GM19324 (cell line): ENCODE measurements around the gene PTCD1.

ENCODE experiments used
- ATAC-seq: cut with Tn5 transposase; IDR thresholded peaks from one replicate; pipeline ENCODE4 v1.9.1; 2021; ENCODE audit warnings: mild to moderate bottlenecking, moderate library complexity; ENCODE audit not compliant: unreplicated experiment, low FRiP score

PTCD1 gene

DNA sequence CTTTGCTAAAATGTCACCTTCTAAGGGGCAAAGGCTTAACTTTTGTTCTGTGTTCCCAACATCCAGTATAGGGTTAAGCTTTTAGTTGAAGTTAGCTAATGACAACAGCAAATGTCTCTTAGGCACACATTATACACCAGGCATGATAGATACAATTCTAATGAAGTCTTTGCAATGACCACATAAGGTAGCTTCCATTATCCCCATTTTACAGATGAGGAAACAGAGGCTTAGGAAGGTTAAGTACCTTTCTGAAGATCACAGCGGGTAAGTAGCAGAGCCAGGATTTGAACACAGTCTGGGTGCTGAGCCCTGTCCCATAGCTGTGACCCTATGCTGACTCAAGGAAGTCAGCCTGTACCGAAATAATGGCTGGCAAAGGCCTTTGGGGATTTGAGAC, 28.0 kb downstream of the PTCD1 start:
- ATAC-seq, result no peak

DNA sequence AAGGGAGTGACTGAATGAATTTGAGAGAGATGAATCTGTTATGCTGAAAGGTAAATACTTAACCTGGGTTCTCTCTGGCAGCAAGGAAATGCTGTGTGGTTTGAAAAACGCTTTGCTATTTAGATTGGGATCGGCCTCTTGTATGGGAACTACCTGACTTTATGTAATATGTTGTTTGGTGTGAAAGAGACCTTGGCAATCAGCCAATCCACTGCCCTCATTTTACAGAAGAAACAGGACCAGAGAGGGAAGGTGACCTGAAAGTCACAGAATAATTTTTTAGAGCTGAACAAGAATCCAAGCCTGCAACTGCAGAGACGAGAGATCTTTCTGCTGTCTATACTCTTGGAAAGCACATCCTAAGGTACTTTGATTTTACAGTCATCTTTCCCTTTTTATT, 28.8 kb downstream of the PTCD1 start:
- no peak for ATAC-seq

DNA sequence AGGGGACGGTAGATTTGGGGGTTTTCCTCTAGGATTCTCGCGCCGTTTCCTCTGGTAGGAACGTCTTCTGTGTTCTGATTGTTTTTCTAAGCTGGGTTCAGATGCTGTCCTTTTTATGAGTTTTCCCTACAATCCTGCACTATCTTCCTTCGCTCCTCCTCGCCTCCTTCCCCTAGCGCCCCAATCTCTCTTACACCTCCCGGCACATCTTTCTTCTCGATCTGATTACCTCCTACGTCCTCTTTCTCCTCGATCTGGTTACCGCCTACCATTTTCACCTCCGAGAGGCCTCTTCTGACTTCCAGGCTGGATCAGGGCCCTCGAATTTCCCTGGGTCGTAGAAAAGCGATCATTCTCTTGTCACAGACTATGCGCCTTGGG, 29.4 kb downstream of the PTCD1 start:
- ATAC-seq, result no peak

DNA sequence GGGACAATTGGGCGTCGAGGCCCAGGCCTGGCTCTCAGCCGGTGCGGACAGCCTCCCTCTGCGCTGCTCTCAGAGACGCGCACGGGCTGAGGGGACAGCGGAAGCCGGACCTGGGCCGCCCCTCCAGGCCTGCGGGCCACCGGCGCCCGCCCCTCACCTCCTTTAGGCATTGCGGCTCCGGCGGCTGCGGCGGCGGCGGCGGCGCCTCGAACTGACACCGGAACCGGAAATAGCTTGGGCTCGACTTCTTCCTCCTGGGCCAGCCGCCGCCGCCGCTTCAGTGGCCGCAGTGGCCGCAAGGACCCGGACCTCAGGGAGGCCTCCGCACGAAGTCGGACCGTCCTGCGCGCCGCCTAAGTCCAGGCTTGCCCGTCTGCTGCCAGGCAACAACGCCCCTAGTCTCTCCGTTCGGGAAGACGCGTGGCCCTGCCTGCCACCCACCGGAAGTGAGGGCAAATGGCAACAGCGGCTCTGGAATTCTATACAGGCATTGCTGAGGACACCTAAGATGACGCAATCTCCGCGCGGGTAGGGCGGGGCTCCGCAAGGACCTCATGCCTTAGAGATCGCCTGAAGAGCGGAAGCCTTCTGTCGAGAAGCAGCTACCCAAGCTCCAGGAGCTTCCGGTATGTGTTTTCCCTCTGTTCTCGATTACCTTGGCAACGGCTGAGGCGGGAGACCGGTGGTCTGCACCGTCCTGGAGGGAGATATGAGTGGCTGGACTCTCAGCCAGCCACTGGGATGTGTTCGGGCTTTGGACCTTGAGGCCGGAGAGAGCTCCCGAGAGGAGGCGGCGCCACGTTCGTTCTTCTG, 30.0 kb downstream of the PTCD1 start, which contains the start of the genes BUD31 and PDAP1:
TSS of gene BUD31 (plus strand) at position 591 of the 813 bp plus-strand sequence. CDS start 2,124 bp downstream, outside the sequence.
TSS of gene PDAP1 (minus strand) at position 219 of the 813 bp plus-strand sequence. CDS start at position 170, 49 bp downstream.
- peak; percentile 79 for ATAC-seq

DNA sequence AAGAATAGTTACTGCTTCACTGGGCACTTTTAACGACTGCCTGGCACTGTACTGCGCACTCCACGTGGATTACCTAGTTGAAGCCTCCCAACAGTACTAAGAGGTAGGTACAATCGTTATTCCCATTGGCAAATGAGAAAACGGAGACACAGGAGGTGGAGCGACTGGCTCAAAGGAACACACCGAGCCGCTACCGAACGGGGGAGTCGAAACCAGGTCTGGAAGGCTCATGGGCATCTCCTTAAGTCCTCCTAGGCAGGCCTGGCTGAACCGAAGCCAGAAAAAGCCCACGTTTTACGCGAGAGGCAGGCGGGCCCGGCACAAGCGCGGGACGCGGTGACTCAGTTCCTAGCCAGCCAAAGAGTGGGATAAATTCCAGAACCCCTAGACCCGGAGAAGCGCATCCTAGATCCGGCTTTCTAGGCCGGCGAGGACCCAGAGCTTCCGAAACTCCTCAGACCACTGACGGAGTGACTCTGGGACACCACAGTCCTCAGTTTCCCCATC, 30.7 kb downstream of the PTCD1 start:
- ATAC-seq, result peak; percentile 4

DNA sequence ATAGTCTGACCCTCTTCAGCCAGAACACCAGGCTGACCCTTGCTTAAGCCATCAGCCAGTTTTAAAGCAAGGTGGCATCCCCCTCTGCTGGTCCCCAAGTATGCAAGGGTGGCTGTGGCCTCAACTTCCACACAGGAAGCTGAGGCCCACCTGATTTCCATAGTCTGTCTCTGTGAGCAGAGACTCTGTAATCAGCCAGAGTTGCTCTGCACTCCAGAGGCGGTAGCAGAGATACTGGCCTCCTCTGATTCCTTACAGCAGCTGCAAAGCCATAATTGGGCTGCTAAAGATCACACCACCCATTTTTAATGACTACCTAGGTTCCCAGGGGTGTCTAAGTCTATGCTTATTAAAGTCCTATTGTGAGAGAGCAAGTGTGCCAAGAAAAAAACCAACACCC, 32.0 kb downstream of the PTCD1 start:
- ATAC-seq, result no peak

DNA sequence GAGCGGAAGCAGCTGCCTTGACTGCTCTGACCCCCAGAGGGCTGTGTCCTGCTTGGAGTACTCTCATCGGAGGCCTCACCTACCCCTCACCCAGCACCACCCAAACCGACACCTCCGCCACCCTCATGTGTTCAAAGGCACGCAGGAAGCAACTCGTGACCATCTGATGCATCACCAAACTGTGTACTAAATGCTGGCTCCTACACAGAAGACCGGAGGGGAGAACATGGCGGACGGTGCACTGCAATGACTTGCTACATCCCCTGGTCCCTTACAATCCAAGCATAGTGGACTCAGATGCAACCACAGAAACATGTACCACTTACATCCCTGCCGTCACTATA, 33.6 kb downstream of the PTCD1 start:
- no peak for ATAC-seq

DNA sequence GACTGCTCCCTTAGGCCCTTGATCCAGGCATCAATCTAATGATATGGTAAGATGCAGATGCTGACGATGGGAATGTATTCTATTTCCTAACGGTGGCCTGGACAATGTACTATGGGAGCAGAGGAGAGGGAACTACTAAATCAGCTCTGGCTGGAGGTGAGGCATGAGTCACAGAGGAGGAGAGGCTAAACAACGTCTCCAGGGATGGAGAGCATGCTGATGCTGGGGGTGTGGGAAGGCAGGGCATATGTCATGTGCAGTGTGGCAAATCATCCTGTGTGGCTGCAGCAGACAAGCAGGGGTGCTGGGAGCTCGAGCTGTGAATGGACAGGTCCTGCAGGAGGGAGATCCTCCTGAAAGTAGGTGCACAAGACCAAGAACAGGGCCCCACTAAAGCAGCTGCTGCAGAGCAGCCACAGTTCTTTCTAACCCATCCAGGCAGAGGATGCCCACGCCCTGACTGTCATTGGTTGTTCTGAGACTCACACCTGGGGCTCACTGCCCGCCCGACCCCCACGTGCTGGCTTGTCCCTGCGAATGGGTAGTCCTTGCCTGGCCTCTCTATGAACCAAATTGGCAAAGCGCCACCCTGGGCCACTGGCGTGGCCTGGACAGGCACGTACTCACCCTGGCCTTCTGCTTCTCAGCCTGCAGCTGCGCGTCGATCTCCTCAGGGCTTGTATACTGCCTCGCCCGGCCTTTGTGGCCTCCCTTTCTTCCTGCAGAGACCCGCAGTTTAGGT, 34.2 kb downstream of the PTCD1 start:
- no peak for ATAC-seq

DNA sequence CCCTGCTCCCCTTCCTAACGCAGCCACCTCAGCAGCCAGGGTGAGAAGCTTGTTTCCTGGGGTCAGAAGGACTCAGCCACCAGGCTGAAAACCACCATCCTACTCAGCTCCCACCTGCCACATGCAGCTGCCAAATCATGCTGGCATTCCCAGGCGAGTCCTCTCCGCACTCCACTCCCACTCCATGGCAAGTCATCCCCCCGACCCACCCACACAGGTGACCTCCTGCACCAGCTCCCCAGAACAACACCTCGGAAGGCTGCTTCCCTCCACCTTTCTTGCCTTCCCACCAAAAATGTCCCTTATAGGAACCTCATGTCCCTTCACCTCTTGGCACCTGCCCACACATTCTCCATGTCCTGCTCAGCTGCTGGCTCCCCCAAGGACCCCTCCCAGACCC, 34.8 kb downstream of the PTCD1 start:
- ATAC-seq, result no peak

DNA sequence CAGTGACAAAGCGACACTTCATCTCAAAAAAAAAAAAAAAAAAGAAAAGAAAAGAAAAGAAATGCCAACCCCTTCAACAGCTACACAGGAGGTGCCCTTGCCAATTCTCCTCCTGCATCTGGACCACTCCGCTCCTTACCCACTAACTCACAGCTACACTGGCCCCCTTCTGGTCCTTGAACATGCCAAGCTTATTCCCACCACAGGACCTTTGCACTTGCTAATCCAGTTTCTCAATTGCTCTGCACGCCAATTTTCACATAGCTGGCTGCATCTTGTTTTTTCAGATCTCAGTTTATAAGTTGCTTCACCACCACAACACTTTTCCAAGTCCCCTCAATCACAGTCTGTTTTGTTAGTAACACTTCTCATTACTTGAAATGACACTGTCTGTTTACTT, 35.7 kb downstream of the PTCD1 start:
- ATAC-seq, result no peak

DNA sequence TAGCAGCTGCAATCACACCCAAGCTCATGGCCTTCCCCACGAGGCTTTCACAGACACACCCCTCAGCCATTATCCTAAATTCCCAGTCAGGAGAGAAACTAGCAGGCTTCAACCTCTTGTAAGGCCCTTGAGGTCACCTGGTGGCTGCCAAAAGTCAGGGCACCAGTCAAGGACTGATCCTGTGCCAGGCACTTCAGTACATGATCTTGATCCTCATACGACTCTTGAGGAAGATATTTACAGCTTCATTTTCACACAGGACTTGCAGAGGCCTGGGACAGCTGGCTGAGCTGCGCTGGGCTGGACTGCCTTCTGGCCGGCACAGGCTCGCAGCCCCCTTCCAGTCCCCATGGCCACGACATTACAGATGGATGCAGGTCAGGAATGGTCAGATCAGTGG, 39.0 kb downstream of the PTCD1 start:
- no peak for ATAC-seq

DNA sequence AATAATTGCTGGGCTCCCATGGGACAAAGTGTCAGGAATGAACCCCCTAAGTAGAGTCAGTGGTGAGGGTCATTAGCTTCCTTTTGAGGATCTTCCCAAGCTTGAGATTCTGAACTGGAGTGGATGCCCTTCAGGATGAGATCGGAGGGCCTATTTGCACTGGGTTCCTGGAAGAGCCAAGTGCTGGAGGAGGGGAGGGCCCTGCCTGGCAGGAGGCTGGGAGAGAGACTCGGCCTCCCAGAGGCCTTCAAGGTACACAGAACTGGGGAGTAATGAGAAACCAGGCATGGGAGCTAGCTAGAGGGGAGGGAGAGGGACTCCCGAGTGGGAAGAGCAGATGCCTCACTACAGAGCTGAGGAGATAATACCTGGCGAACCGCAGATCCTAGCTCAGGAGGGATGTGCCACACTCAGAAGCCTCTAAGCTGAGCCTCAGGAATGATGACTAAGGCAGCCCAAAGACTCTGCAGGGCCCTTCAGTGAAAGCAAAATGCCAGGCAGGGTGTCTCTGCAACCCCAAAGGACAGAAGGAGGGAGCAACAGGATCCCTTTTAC, 39.6 kb downstream of the PTCD1 start:
- no peak for ATAC-seq

DNA sequence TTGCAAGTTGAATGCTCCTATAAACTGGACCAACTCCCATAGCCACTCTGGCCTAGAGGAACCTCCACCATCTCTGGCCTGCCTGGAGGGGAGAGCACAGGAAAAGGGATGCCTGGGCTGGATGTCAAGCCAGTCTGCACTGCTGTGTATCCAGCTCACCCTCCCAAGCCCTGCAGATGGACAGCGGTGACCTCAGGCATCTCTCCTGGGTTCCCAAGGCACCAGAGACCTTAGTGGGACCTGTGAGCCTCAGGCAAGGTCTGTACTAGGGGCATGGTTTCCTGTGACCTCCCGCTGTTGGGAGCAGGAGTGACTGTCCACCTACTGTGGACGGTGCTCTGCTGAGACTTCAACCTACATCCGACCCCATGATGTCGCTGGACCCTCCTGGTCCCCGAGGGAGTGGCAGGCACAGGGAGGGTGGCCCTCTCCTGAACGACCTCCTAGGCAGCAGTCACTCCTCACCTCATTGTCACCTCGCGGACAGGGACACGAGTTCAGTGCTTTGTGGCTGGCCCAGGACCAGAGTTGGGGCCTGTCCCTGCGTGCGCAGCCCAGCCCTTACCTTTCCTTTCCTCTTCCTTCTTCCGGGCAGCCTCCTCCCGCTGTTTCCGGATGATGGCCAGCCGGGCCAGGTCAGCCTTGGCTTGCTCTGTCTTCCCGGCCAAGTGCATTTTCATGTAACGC, 41.2 kb downstream of the PTCD1 start:
- ATAC-seq, result no peak

DNA sequence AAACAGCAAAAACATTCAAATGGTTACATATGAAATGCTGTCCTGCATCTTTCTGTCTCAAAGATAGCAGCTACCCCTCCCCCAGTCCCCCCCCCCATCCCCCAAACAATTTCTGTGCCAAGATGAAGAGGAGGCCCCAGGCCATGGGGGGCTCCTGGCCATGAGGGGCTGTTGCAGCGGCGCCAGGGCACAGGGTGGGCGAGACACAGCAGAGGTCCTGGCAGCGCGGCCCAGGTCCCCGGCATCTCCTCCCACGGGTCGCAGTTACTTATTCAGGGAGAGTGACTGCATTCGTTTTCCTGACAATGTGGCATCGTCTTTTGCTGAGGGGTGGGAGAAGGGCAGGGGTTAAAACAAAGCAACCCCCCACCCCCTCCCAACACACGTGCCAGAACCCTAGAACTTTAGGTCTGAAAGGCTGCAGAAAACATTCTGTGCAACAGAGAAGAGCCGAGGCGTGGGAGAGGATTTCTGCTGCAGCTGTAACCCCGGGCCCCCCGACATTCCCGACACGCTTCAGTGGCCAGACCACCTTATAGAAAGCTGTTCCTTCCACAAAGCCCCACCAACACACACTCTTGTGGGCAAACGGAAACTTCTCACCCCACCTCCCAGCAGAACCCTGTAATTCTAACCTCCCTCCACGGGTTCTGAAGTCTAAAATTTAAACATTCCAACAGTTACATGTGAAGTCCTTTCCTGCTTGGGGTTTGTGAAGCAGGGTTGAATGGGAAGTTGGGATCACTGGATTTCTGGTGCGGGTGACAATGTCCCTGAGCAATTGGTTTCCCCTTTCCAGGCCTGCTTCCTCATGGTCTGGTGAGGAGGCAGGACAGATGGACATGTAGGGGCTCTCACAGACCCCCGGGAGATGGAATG, 41.9 kb downstream of the PTCD1 start:
- ATAC-seq, result no peak

DNA sequence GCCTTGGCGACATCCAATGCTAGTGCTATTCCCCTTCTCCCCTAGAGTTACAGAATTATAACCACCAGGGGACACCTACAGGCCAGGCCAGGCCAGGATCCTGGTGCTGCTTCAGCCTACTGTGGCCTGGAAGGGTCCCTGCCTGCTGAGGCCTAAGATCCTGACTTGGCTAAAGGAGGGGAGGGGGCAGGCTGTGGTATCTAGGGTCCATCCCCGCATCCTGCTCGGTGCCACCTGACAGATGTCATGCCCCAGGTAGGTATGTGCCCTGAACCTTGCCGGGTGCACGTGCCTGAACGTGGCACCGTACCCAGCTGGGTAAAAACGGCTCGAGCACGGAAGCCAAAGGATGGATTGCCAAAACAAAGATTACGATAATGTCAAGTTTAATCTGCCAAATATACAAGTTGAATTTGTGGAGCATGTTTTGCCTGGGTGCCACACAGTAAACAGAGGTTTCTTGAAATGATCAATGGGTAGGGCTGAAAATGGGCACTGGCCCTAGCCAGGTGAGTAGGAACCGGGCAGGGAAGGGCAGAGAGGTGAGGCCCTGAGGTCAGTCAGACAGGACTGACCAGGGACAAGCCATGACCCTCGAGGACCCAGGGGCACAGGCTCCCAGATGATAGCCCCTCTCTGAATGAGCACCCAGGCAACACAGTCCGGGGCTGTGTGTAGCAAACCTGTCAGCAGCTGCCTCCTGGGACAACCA, 42.8 kb downstream of the PTCD1 start:
- ATAC-seq, result no peak

DNA sequence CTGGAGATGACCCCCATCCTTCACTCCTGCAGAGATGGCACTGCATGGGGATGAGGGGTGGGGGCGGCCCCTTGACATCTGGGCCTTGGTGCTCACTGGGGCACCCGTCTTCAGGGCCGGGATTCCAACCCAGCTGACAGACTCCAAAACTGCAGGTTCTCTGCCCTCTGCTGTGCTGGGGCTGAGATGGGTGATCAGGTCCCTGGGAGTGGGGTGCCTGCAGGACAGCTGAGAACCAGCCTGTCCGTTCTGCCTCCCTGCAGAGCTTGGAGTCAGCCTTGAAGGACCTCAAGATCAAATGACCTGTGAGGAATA, 44.5 kb downstream of the PTCD1 start:
- ATAC-seq, result no peak

DNA sequence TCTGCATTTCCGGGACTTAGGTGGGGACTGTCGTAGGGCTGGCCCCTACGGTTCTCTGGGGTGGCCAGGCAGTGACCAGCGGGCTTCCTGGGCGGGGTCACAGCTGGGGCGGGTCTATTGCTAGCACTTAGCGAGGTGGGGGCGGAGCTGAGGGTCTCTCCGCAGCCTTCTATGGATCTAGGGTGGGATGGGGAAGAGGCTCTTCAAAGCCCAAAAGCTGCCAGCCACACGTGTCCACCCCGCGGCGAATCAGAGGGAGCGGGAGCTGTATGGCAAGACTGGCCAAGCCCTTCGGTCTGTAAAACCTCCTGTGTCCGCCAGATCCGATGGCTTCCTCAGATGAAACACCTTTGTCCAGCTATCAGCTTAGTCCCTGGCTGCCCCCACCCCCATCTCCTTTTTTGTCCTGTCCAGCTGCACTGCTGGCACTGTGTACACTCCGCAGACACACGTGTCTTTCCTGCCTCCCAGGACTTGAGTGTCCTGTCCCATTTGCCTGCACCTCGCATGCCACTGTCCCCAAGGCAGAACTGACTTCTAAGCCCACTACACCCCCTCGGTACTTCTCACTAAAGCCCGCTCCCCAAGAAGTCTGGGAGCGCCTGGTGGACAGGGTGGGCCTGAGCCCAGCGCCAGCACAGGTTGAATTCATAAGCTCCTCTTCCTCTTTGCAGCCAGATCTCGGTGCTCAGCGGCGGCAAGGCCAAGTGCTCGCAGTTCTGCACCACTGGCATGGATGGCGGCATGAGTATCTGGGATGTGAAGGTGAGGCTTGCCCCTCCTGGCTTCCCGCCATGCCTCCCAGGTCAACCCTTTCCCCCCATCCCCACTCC, 45.0 kb downstream of the PTCD1 start:
- no peak for ATAC-seq

DNA sequence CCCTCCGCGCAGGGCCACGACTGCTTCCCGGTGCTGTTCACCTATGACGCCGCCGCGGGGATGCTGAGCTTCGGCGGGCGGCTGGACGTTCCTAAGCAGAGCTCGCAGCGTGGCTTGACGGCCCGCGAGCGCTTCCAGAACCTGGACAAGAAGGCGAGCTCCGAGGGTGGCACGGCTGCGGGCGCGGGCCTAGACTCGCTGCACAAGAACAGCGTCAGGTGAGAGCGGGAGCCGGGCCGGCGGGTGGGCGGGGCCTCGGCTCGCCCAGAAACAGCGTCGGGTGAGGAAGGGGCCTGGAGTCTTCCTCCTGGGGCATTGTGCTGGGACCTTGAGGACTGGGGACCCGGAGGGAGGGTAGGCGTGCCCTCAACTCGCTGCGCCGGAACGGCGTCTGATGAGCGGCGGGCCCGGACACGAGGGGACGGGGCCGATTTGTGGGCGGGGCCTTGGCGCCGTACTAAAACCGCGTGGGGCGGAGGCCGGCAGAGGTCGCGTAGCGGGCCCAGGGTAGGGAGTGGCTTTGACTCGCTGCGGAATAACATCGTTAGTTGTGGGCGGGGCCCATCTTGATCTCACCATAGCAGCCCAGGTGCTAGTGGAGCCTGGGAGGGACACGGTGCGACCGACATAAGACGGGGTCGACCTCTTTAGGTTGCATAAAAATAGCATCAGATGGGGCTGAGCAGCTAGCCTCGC, 45.8 kb downstream of the PTCD1 start:
- ATAC-seq, result no peak
